NCI-H2029 (cell line): Measurements from ENCODE around the gene SLC66A3.
"Not testable (repeated sequence)": the region's sequence is repeated elsewhere in the genome, so short reads cannot be mapped to it uniquely, and the experiment has no call there.

Source experiments
- DNase-seq: peaks from one replicate; lab custom pipeline; 2025; lab: John Stamatoyannopoulos, UW

Gene SLC66A3

DNA sequence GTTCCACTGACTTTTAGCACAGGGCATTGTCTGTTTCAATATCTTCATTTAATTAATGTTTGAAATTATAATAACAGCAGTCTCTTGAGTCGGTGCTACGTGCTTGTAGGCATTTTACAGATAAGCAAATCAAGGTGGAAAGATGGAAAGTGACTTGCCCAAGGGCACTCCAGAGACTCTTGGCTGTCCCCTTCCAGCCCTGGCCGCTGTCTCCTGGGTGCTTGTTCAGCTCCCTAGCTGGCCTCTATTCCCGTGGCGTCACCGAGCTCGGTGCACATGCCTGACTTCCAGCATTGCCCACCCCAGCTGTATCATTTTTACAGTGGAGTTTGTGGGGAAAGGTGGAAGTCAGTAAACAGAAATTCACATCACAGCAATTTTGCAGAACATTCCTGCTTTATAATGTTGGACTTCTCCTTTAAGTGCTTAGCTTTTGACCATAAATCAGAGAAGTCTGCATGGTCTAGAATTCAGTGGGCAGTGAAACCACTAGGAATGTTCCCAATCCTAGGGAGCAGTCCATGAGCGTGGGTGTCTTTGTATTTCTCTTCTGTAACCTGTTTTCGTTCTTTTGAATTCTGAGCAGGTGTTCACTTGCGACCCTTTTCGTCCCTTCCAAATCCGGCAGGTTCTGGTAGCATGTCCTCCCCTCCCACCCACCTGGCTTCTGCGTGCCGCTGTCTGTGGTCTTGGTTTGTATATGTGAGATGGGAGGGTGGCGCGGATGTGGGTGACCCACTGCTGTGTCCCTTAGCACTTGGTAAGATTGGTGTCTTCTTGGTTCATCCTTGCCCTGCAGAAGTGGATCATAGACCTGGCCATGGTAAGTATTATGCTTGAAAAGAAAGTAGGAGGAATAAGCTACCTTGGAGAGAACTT, 8.4 kb downstream of the SLC66A3 start:
- DNase-seq, result no peak

DNA sequence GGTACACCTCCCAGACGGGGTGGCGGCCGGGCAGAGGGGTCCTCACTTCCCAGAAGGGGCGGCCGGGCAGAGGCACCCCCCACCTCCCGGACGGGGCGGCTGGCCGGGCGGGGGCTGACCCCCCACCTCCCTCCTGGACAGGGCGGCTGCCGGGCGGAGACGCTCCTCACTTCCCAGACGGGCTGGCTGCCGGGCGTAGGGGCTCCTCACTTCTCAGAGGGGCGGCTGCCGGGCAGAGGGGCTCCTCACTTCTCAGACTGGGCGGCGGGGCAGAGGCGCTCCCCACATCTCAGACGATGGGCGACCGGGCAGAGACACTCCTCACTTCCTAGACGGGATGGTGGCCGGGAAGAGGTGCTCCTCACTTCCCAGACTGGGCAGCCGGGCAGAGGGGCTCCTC, 9.8 kb downstream of the SLC66A3 start:
- DNase-seq, result not testable (repeated sequence)

DNA sequence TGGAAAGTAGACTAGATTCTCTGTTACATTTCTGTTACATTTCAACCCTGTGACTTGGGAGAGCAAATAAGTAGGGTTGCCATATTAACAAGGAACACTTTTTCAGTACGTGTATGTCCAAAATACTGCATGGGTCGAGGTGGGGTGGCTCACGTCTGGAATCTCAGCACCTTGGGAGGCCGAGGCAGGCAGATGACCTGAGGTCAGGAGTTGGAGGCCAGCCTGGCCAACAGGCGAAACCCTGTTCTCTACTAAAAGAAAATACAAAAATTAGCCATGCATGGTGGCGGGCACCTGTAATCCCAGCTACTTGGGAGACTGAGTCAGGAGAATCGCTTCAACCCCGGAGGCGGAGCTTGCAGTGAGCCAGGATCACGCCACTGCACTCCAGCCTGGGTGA, 11.2 kb downstream of the SLC66A3 start:
- no peak for DNase-seq

DNA sequence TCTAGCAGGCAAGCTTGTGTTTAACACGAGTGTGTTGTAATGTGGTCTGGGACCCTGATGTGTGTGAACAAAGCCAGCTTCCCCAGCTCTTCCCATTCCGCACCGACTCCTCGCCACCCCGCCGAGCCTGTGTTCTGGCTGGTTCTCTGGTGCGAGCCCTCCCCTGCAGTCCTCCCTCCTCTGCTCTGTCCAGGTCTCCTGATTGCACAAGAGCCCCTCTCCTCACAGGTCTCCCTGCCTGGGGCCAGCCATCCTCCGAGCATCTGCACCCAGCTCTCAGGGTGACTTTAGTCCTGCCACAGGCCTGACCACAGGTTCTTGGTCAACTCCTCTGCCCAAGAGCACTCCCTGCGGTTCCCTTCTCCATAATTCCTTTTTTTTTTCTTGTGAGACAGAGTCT, 13.2 kb downstream of the SLC66A3 start:
- DNase-seq, result no peak

DNA sequence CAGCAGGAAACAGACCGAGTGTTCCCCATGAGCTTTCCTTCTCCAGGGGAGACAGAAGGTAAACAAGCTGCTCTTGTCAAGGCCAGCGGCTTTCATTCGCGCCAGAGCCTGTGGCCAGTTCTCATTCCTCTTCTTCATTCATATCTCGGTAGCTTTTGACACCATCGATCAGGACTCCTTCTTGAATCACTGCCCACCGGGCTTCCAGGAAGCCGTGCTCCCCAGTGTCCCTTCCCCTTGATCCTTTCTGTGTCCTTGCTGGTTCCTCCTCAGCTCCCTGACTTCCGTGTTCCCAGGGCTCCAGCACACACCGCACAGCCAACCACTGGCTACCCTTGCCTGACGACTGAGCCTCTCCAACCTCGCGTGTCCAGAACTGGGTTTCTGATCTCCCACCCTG, 14.1 kb downstream of the SLC66A3 start:
- peak; percentile 35 for DNase-seq

DNA sequence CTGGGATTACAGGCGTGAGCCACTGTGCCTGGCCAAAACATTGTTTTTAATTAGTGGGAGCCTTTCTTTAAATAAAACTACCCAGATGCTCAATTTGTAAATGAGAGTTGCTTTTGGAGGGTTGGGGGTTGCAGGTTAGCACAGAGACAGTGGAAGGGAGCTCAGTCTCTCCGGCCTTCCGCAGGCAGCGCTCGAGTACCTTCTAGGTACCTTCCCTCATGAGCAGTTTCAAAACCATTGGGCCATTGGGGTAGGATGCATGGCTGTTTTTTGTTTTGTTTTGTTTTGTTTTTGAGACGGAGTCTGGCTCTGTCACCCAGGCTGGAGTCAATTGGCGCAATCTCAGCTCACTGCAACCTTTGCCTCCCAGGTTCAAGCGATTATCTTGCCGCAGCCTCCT, 19.0 kb downstream of the SLC66A3 start:
- no peak for DNase-seq

DNA sequence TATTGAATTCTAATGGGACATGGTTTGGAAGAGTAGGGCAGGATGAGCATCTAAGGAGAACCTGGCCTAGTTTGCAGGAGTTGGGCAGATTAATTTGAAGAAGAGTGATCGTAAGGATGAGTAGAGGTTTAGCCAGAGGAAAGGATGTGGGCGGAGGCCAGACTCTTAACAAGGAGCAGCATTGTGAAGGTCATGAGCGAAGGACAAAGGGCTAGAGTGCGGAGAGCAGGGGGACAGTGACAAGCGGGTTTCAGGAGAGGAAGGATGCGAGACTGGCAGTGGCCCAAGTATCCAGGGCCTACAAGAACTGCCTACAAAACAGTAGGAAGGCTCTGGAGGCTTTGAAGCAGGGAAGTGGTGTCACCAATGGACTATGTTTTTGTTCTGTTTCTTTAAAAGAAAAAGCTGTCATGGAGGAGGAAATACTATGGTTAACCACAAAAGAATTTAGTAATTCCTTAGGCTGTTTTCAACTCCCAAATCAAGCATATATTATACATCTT, 20.1 kb downstream of the SLC66A3 start:
- no peak for DNase-seq

DNA sequence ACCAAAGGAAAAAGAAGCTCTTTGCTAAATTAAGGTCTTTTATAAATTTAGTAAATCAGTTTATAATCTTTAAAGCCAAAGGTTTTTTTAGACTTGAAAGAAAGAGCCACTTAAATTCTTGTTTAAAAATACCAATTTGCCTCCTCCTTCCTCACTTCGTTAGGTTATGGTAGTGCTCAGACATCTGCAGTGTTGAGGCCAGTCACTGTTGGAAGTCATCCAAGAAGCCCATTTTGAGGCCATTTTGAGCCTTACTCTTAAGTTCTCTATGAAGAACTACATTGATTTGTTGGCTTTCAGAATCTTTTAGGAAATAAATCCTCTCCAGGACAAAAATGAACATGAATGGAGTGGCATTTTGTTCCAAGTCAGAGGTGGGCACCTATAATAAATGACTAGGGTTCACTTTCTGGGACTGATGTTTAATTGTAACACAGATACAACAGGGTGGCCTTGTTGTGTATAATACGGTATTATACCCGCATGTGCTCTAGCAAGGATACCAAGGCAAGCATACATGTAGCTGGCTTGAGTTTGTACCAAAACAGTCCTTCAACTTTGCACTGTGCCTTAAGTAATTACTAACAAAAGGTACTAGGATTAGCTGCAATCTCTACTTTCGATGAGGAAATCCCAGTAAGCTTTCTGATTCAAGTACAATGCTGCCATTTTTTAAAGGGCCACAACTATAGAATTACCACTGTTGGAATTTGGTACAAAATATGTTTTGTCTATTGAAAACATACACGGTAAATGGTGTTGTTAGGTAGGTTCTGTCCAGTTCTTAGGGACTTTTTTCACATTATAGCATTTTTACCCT, 22.8 kb downstream of the SLC66A3 start:
- no peak for DNase-seq

DNA sequence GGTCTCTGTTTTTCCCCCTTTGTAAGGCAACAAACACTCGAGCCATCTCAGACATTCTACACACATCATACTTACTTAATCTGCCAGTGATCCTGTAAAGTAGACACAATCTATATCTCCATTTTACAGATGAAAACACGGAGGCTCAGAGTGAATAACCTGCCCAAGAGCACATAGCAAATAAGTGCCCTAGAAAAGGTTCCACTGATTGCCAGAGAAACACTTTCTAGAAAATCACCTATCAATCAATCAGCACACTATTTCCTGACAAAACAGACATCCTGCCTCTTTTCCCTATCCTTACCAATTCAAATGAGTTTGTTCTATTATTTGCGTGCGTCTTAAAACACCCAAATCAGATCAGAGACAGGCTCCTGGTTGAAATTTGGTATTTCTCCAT, 23.9 kb downstream of the SLC66A3 start:
- no peak for DNase-seq

DNA sequence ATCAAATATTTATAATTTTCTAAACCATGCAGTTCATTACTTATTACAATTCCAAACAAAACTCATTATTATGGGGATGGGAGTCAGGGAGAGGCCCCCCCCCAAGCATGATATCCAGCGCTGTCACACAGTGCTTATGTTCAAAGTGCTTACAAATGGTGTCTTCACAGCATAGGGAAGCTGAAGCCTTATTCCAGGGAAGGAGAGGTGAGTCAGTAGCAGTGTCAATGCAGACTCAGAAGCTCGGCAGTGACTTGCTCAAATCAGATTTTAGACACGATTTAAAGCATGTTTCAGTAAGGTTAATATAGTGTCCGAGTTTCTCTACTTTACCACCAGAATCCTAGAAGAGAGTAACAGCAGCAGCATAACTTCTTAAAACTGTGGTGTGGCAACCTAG, 24.6 kb downstream of the SLC66A3 start:
- DNase-seq, result no peak

DNA sequence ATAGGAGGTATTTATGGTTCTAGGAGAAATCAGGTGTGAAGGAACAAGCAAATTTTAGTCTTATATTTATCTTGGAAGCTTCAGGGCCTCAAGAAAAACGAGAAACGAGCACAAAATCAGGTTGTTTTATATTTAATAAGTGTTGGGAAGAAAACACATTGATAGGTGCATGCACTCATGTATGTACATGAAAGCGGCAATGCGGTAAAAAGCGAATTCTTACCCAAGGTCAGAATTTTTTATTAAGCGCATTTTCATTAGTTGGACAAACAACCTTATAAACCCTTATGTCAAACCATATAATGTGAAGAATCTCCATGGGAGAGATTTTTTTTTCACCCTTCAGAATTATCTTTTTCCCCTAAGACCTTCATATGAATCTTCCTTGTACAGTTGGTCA, 25.4 kb downstream of the SLC66A3 start:
- DNase-seq, result no peak

DNA sequence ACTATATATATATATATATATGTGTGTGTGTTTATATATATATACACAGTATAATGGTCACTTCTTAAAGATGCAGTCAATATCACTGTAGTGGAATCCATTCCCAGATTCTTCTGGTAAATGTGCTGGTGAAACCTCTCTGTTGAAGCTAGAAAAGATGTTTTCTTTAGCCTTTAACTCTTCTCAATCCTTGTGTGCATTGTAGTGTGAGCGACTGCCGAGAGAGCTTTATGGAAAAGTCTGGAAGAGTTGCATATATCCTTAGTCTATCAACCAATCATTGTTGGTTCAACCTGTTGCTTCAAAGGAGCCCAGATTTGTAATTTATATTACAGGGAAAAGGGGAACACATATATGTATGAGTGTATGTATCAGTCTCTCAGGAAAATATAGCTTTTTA, 27.7 kb downstream of the SLC66A3 start:
- DNase-seq, result no peak

DNA sequence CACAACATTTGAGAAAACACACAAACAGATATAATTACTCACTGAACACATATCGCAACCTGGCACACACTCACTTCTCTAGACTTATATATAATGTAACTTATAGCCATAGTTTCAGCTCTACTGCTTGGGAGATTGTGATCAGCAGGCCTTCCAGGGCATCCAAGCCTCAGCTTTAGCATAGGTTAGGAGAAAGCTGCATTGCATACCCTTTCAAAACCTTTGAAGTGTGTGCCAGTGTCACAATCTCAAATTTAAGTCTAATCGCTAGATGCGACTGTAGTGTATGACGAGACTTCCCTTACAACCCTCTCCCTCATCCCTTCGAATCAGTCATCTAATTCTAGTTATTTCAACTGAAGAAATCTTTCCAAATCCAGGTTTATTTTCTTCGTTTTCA, 30.9 kb downstream of the SLC66A3 start:
- no peak for DNase-seq

DNA sequence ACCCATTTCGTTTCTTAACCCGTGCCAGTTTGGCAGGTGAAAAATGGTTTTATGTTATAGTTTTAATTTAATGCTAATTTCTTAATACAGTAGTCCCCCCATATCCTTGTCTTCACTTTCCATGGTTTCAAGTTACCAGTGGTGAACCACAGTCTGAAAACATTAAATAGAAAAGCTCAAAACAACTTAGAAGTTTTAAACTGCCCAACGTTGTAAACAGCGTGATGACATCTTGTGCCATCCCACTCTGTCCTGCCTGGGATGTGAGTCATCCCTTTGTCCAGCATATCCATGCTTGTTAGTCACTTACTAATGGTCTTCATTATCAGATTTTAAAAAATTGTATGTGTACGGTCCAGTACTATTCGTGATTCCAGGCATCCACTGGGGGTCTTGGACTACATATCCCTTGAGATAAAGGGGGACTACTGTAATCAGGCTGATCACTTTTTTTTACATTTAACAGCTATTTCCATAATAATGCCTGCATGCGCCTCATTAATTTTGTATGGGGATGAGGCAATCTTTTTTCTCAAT, 31.9 kb downstream of the SLC66A3 start:
- DNase-seq, result no peak

DNA sequence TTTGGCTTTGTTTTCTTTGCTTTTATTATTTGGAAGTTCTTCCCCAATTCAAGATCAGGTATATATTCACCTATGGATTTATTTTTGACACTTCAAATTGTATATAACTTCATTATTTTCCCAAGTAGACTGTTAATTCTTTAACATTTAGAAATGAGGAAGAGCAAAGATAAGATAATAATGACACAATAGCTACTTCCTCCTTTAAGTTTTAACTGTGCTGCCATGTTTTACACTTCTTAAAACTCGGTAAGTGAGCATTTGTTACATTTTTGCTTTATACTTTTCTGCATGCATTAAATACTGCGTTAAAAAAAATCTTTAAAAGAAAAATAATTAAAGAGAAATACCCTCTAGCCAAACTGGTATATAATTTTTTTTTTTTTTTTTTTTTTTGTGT, 32.5 kb downstream of the SLC66A3 start:
- DNase-seq, result no peak

DNA sequence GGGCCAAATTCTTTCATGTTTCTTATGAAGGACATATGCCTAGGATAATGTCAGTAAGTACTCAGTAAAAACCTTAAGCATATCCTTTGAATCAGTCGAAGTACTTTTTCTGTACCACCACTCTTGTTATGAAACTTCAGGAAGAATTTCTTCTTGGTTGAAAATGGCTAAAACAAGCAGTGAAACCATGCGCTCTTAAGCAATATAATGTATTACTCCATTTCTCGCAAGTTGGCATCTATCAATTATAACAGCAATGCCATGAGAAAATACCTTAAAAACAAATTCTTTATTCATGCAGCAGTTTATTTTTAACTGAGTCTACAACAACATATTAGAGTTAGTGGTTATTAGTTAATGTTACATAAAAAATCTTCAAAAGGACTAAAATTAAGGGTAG, 41.0 kb downstream of the SLC66A3 start:
- no peak for DNase-seq

DNA sequence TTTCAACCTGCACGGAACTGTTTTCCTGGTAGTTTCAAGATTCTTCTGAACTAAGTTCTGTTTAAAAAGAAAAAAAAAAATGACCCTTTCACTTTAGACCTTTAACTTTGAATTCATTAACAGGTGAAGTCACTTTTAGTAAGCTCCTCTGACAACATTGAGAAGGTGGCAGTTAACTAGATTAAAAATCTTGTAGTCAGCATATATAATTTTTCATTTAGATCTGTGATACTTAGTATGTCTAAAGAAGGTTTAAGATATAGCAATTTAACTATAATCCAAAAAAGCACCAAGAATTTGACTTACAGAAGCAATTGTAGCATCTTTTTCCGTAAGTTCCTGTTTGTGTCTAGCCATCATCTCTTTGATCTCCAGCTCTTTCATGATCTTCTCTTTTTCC, 45.4 kb downstream of the SLC66A3 start:
- no peak for DNase-seq

DNA sequence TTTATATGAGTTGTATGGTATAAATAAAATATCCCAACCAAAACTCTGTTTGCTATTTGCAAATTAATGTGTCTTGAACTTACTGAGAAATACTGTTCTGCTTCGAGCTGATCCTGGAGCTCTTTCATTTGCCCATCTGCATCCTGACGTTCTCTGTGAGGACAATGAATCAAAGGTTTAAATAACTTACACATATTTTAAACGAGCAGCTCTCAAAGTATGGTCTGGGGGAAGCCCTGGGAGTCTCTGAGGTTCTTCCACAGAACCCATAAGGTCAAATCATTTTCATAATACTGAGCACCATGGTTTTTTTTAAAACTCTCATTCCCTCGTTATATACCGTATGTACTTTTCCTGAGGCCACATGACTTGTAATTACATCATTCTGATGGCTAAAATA, 46.7 kb downstream of the SLC66A3 start:
- DNase-seq, result no peak

DNA sequence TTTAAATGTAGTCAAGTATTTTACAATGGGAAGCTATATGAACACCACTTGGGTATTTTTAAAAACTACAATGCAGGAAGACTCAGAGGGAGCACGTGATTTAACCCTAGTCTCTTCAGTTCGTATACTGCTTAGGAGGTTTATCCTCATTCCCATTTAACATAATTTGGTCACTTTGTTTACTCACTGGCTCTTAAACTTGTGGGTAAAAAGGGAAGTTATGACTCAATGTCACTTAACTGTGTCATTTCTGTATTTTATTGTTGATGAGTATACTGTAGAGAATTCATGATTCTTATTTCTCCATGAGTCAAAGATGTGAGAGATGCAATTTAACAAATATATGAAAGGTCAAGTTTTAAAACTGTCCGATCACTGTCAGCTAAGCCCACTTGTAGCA, 48.2 kb downstream of the SLC66A3 start:
- DNase-seq, result no peak

DNA sequence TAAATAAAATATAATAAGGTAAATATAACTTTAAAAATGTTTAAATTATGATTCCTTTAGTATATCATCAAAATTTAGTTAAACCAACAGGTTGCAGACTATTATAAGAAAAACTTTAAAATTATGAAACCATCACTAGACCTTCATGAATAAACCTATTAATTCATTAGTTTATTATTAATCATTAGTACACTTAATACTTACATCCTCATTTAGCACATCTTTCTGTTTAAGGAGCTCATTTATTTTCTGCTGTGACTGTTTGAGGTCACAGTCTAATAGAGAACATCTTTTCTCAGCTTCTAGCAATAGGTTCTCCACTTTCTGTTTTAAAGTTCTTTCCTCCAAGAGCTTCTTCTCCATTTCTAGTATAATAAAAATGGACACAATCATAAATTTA, 52.8 kb downstream of the SLC66A3 start:
- no peak for DNase-seq

DNA sequence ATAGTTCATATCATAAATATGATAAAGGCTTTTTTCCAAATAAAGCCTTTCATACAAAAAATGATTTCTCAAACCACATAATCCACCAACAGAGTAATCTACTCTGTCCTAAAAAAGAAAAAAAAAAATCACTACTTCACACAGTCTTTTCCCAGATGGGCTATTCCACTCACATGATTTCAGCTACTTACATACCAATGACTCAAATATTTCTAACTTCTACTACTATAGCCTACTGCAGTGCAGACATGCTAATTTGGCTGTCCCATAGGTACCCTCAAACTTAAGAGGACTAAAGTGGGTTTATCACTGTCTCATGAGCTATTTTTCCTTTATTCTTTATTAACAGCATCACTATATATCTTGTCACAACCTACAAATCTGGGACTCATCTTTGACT, 57.4 kb downstream of the SLC66A3 start:
- DNase-seq, result no peak

DNA sequence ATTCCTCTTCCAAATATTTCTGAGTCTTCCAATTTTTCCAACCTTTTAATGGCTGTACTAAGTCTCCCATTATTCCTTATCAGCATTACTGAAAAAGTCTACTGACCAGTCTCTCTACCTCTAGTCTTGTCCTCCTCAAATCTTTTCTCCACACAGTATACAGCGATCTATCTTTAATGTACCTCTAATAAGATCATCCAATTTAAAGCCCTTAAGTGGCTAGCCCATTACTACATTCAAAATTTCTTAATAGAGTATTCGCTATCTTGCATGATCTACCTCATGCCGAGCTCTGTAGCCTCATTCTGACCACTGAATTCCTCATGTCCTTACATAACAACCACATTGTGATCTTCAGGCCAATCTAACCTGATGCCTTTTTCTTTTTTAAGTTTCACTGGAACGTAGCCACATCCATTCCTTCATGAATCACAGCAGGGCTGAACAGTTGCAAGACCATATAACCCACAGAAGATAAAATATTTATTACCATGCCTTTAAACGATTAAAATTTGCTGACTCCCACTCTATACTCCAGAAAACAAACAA, 57.9 kb downstream of the SLC66A3 start:
- no peak for DNase-seq

DNA sequence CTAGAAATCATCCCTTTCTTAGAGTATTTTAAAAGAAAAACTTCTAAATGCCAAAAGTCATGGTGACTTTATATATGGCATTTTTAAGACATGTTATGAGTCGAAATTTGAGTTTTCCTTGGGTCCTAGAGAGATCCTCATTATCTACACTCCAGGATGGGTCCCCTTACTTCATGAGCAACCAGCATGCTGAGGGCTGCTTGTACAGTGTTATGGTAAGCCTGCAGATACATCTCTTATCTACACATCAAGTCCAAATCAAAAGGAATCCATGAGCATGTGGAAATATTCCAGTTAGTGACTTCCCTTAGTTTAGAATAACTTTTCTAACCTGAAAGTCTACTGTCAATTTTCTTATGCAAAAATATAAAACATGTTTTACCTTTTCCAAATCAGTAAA, 58.7 kb downstream of the SLC66A3 start:
- no peak for DNase-seq
